ENCODE results near the gene TERT. TPM values are rescaled to one million over a fixed set of nuclear protein-coding genes. Genes with fewer than 3 reads are reported as not detected.

Gene TERT
- total RNA-seq, 1 donor from 2014 or later: 3.5 TPM

GRCh38 chr5:1302258-1302657 is 7.4 kb upstream of the TERT start:
- no peak for DNase-seq (ENCODE audit: low spot score, unreplicated experiment)
- Mint-ChIP-seq H3K27me3 (peaks cover 41% of the 10 kb centered on the region), H3K4me3 (ENCODE audit: low read depth) (no peak overlapping the region), H3K4me1 (ENCODE audit: low read depth) (no peaks in the 10 kb centered on the region), H3K36me3 (ENCODE audit: insufficient read depth) (no peaks in the 10 kb centered on the region), H3K27ac (no peak overlapping the region), H3K9me3 (ENCODE audit: low read depth) (peaks cover 14% of the 10 kb centered on the region)
- TF ChIP-seq, protein P1, sequence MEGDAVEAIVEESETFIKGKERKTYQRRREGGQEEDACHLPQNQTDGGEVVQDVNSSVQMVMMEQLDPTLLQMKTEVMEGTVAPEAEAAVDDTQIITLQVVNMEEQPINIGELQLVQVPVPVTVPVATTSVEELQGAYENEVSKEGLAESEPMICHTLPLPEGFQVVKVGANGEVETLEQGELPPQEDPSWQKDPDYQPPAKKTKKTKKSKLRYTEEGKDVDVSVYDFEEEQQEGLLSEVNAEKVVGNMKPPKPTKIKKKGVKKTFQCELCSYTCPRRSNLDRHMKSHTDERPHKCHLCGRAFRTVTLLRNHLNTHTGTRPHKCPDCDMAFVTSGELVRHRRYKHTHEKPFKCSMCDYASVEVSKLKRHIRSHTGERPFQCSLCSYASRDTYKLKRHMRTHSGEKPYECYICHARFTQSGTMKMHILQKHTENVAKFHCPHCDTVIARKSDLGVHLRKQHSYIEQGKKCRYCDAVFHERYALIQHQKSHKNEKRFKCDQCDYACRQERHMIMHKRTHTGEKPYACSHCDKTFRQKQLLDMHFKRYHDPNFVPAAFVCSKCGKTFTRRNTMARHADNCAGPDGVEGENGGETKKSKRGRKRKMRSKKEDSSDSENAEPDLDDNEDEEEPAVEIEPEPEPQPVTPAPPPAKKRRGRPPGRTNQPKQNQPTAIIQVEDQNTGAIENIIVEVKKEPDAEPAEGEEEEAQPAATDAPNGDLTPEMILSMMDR (IDR thresholded peaks at IDR 0.05; ENCODE audit: unreplicated experiment): no peak

DNA sequence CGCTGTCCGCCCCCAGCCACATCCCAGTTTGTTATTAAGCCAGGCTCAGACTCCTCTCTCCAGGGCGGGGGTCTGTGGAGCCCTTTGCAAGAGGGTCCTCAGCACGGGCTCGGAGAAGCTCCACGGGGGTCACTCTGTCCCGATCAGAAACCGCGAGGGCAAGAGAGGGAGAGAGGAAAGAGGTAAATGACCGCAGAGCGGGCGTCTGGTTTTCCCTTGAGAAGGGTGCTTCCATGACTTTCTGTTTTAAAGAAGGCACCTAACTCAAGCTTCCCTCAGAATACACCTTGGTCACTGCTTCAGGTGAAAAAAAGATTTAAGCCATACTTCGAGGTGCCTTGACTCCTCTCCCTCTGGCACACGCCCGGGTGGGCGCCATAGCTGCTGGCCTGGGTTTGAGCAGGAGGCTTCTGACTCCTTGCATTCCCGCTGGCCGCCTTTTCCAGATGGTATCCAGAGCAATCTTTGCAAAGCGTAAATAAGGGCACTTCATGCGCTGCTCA is 5.8 kb upstream of the TERT start:
- Mint-ChIP-seq H3K4me1 (ENCODE audit: low read depth) (no peaks in the 10 kb centered on the region), H3K36me3 (ENCODE audit: insufficient read depth) (no peaks in the 10 kb centered on the region), H3K27me3 (peaks cover 55% of the 10 kb centered on the region), H3K9me3 (ENCODE audit: low read depth) (peaks cover 14% of the 10 kb centered on the region), H3K4me3 (ENCODE audit: low read depth) (no peak overlapping the region), H3K27ac (no peak overlapping the region)
- TF ChIP-seq, protein P1 (IDR thresholded peaks at IDR 0.05; ENCODE audit: unreplicated experiment): no peak
- no peak for DNase-seq (ENCODE audit: low spot score, unreplicated experiment)

GRCh38 chr5:1299961-1300360 is 5.1 kb upstream of the TERT start:
- Mint-ChIP-seq H3K4me1 (ENCODE audit: low read depth) (no peaks in the 10 kb centered on the region), H3K4me3 (ENCODE audit: low read depth) (no peak overlapping the region), H3K36me3 (ENCODE audit: insufficient read depth) (no peaks in the 10 kb centered on the region), H3K27ac (no peak overlapping the region), H3K27me3 (peaks cover 58% of the 10 kb centered on the region), H3K9me3 (ENCODE audit: low read depth) (peaks cover 14% of the 10 kb centered on the region)
- no peak for DNase-seq (ENCODE audit: low spot score, unreplicated experiment)
- TF ChIP-seq, protein P1 (IDR thresholded peaks at IDR 0.05; ENCODE audit: unreplicated experiment): no peak

- TF ChIP-seq, protein P1 (IDR thresholded peaks at IDR 0.05; ENCODE audit: unreplicated experiment): no peak
- Mint-ChIP-seq H3K36me3 (ENCODE audit: insufficient read depth) (no peaks in the 10 kb centered on the region), H3K9me3 (ENCODE audit: low read depth) (peaks cover 14% of the 10 kb centered on the region), H3K4me3 (ENCODE audit: low read depth) (no peak overlapping the region), H3K27ac (no peak overlapping the region), H3K4me1 (ENCODE audit: low read depth) (no peaks in the 10 kb centered on the region), H3K27me3 (peaks cover 54% of the 10 kb centered on the region)
- no peak for DNase-seq (ENCODE audit: low spot score, unreplicated experiment)
Observed at GRCh38 chr5:1299511-1299850, 4.6 kb upstream of the TERT start.

DNA sequence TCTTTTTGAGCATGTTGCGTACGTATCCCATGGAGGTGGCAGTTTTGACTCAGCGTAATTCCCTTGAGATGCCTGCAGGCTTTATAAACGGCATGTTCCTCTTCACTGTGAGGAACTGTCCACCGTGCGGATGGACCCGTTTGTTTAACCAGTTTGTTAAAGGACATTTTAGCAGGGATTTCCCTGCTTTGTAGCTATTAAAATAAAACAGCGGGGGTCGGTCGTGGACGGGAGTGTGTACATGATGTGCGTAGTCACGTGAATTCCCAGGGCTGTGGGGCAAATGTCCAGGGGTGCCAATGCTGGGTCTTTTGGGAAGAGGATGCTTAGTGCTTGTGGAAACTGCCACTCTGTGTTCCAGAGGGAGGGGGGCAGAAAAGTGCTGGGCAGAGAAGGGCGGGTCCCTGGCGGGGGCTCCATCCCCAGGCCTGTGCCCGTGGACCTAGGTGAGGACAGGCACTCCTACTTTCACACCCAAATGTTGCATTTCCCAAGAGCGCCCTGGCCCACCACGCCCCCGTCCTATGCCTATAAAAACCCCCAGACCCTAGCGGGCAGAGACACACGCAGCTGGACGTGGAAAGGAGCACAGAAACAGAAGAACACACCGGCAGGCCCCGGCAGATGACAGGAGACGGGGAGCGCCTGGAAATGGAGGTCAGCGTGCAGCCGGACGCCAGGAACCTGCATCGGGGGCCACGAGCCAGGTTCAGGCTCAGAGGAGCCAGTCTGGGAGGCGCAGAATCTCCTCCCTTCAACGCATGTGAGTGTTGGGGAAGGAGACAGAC is 4.0 kb upstream of the TERT start:
- Mint-ChIP-seq H3K27ac (no peak overlapping the region), H3K9me3 (ENCODE audit: low read depth) (peaks cover 13% of the 10 kb centered on the region), H3K36me3 (ENCODE audit: insufficient read depth) (no peaks in the 10 kb centered on the region), H3K4me3 (ENCODE audit: low read depth) (no peak overlapping the region), H3K27me3 (peaks cover 53% of the 10 kb centered on the region), H3K4me1 (ENCODE audit: low read depth) (no peaks in the 10 kb centered on the region)
- DNase-seq (ENCODE audit: low spot score, unreplicated experiment): no peak
- TF ChIP-seq, protein P1 (IDR thresholded peaks at IDR 0.05; ENCODE audit: unreplicated experiment): no peak
